HCT116 (cell line): ENCODE measurements around the gene RNF32. TPM values are rescaled to one million over a fixed set of nuclear protein-coding genes. Genes with fewer than 3 reads are reported as not detected.

Source experiments
- ATAC-seq: fragments of 200-7000 bp; cut with Tn5 transposase; 2 replicates; pipeline ENCODE4 v1.9.1; 2020; ENCODE audit warnings: mild to moderate bottlenecking, moderate library complexity
- BruUV-seq: library from RNA; stranded (reverse); fragments of 400-500 nt; replicated peaks from 2 replicates; lab custom pipeline; 2021; lab: Mats Ljungman, UMichigan
- CTCF ChIA-PET: fragments of 300-600 bp; sonication (Branson Sonifier 250); formaldehyde crosslinking; loops from one replicate; lab custom pipeline; 2021; ENCODE audit warnings: antibody characterized with exemption; lab: Charles Lee
- POLR2A ChIA-PET: fragments of 300-600, 350-600 bp; sonication (Branson Sonifier 250); formaldehyde crosslinking; loops from one replicate; lab custom pipeline; 2021; ENCODE audit warnings: antibody characterized with exemption; lab: Charles Lee
- RAD21 ChIA-PET, 2 experiments: fragments of 300-600 bp; sonication (Branson Sonifier 250); formaldehyde crosslinking; loops; one replicate each; lab custom pipeline; 2023; ENCODE audit warnings: low total read pairs in 2 of 2; ENCODE audit not compliant: uncharacterized antibody in 2 of 2, unreplicated experiment in 2 of 2, low non-redundant PET in 1 of 2; lab: Charles Lee
- DNase-seq: peaks from one replicate; pipeline ENCODE4 v3.0.0-alpha.2; 2010; ENCODE audit warnings: low read depth, low spot score
- H2AFZ ChIP-seq: fragments of 200-600 bp; shearing (Covaris generic), sonication (generic); 2 replicates; pipeline ENCODE4 v1.6.1; 2017; ENCODE audit warnings: low read depth, mixed run types, mixed read lengths, antibody characterized with exemption, low read length; ENCODE audit not compliant: poor library complexity, severe bottlenecking
- H3K27ac ChIP-seq: 2 replicates; pipeline ENCODE4 v1.5.1; 2012; ENCODE audit warnings: low read depth, low read length
- H3K27me3 ChIP-seq: fragments of 200-600 bp; sonication (generic); 2 replicates; pipeline ENCODE4 v1.6.1; 2016; ENCODE audit warnings: mixed run types, low read length, mixed read lengths; ENCODE audit not compliant: insufficient read depth
- H3K36me3 ChIP-seq, 2 experiments: fragments of 200-500 bp in 1 of 2; fragments of 200-600 bp in 1 of 2; sonication (Bioruptor generic) in 1 of 2; sonication (generic) in 1 of 2; 2 replicates each; pipeline versions ENCODE4 v1.5.1 to v1.6.1; 2014 to 2016; ENCODE audit warnings: low read length in 2 of 2, inconsistent platforms in 1 of 2, mixed read lengths in 1 of 2, mixed run types in 1 of 2; ENCODE audit not compliant: insufficient read depth in 2 of 2, control insufficient read depth in 1 of 2
- H3K4me1 ChIP-seq, 2 experiments: fragments of 200-600 bp in 1 of 2; sonication (generic) in 1 of 2; 2 replicates each; pipeline versions ENCODE4 v1.5.1 to v1.6.1; 2012 to 2017; ENCODE audit warnings: low read length in 2 of 2, inconsistent platforms in 1 of 2, mild to moderate bottlenecking in 1 of 2, mixed read lengths in 1 of 2, mixed run types in 1 of 2, moderate library complexity in 1 of 2; ENCODE audit not compliant: insufficient read depth in 2 of 2, control insufficient read depth in 1 of 2
- H3K4me2 ChIP-seq: fragments of 200-600 bp; sonication (generic); 2 replicates; pipeline ENCODE4 v1.6.1; 2017; ENCODE audit warnings: mixed run types, low read length, mixed read lengths
- H3K4me3 ChIP-seq, 2 experiments: fragments of 200-600 bp in 1 of 2; sonication (generic) in 1 of 2; replicated peaks in 1 of 2; 2 replicates each; pipeline ENCODE4 v1.5.1; 2011 to 2016; ENCODE audit warnings: low read length in 2 of 2, control low read depth in 1 of 2, low read depth in 1 of 2, mild to moderate bottlenecking in 1 of 2, mixed read lengths in 1 of 2, mixed run types in 1 of 2
- H3K79me2 ChIP-seq: fragments of 200-600 bp; sonication (generic); 2 replicates; pipeline ENCODE4 v1.6.1; 2017; ENCODE audit warnings: mild to moderate bottlenecking, mixed run types, low read length, moderate library complexity, mixed read lengths; ENCODE audit not compliant: insufficient read depth
- H3K9ac ChIP-seq: fragments of 200-600 bp; sonication (generic); 2 replicates; pipeline ENCODE4 v1.6.1; 2016; ENCODE audit warnings: low read length, mixed read lengths
- H3K9me2 ChIP-seq: fragments of 200-600 bp; sonication (generic), shearing (Covaris generic); 2 replicates; pipeline ENCODE4 v1.6.1; 2017; ENCODE audit warnings: mixed run types, mild to moderate bottlenecking, moderate library complexity; ENCODE audit not compliant: insufficient read depth
- H3K9me3 ChIP-seq, 2 experiments: fragments of 200-500 bp in 1 of 2; fragments of 200-600 bp in 1 of 2; sonication (Bioruptor generic) in 1 of 2; sonication (generic) in 1 of 2; 2 replicates each; pipeline ENCODE4 v1.6.1; 2014 to 2017; ENCODE audit warnings: low read length in 2 of 2, mixed read lengths in 2 of 2, inconsistent platforms in 1 of 2, low read depth in 1 of 2, mild to moderate bottlenecking in 1 of 2, mixed run types in 1 of 2, moderate library complexity in 1 of 2; ENCODE audit not compliant: control insufficient read depth in 1 of 2, insufficient read depth in 1 of 2
- H4K20me1 ChIP-seq: fragments of 200-600 bp; sonication (generic), shearing (Covaris generic); 2 replicates; pipeline ENCODE4 v1.6.1; 2017; ENCODE audit warnings: mixed run types, mild to moderate bottlenecking, moderate library complexity; ENCODE audit not compliant: insufficient read depth
- CBX3 ChIP-seq: IDR thresholded peaks from 2 replicates; pipeline ENCODE4 v1.6.1; 2012; ENCODE audit warnings: low read depth
- CTCF ChIP-seq, 3 experiments: fragments of 200-600 bp in 1 of 3; sonication (generic) in 1 of 3; IDR thresholded peaks in 2 of 3; conservative IDR thresholded peaks in 1 of 3; 2 replicates each; pipeline ENCODE4 v1.5.1; 2012 to 2017; ENCODE audit warnings: low read depth in 2 of 3, low read length in 2 of 3, antibody characterized with exemption in 1 of 3, borderline replicate concordance in 1 of 3, control low read depth in 1 of 3, mild to moderate bottlenecking in 1 of 3, mixed read lengths in 1 of 3, mixed run types in 1 of 3, moderate library complexity in 1 of 3; ENCODE audit not compliant: insufficient read depth in 1 of 3
- EGR1 ChIP-seq: IDR thresholded peaks from 2 replicates; pipeline ENCODE4 v1.6.1; 2012; ENCODE audit warnings: low read depth
- FOSL1 ChIP-seq: IDR thresholded peaks from 2 replicates; pipeline ENCODE4 v1.6.1; 2012; ENCODE audit warnings: low read depth
- JUND ChIP-seq: IDR thresholded peaks from 2 replicates; pipeline ENCODE4 v1.6.1; 2012
- POLR2A ChIP-seq: IDR thresholded peaks from 2 replicates; pipeline ENCODE4 v1.7.0; 2011; ENCODE audit warnings: borderline replicate concordance; ENCODE audit not compliant: insufficient read depth, insufficient read length; ENCODE audit errors: extremely low read depth
- SIN3A ChIP-seq: IDR thresholded peaks from 2 replicates; pipeline ENCODE4 v1.6.1; 2012; ENCODE audit warnings: low read depth
- SP1 ChIP-seq: IDR thresholded peaks from 2 replicates; pipeline ENCODE4 v1.6.1; 2012; ENCODE audit warnings: low read depth
- ZFX ChIP-seq: fragments of 450-650 bp; IDR thresholded peaks from 2 replicates; pipeline ENCODE4 v1.6.1; 2017
- ZNF274 ChIP-seq: fragments of 200-500 bp; sonication (Bioruptor generic); IDR thresholded peaks from 2 replicates; pipeline ENCODE4 v1.6.1; 2014; ENCODE audit warnings: mild to moderate bottlenecking, low read depth, low read length, inconsistent platforms
- intact Hi-C: fragments of 100-400 bp; cut with micrococcal nuclease; formaldehyde crosslinking; loops from 2 replicates; pipeline ENCODE4 v1.10.0; 2022
- total RNA-seq: library from RNA; stranded (reverse); gene quantifications from one replicate; pipeline ENCODE4 v1.2.1, GENCODE V29; 2021; ENCODE audit not compliant: unreplicated experiment
- TF ChIP-seq, protein P1 (sequence below): IDR thresholded peaks from 2 replicates; pipeline ENCODE4 v1.6.1; 2011; ENCODE audit warnings: mild to moderate bottlenecking, low read length, moderate library complexity; ENCODE audit not compliant: insufficient replicate concordance; ENCODE audit errors: extremely low read depth

The RNF32 gene
- total RNA-seq, 1 experiment from 2014 or later: 3.4 TPM

- POLR2A ChIA-PET: no interaction called here
- H2AFZ ChIP-seq: no peak overlapping the region
- peak overlapping the region; percentile 54; the same call in 1 of the 2 replicates for H3K27ac ChIP-seq
- H3K36me3 ChIP-seq: no peaks in the 10 kb centered on the region
- H3K4me2 ChIP-seq: peak overlapping the region; percentile 92
- peaks cover 4 to 19% of the 10 kb centered on the region in 2 experiments; a peak in 3 of 4 replicates for H3K4me1 ChIP-seq
- DNase-seq (no peak), ATAC-seq (no peak)
- no peaks in the 10 kb centered on the region for H3K79me2 ChIP-seq
- no peaks in the 10 kb centered on the region for H3K9me3 ChIP-seq
- BruUV-seq: no TSS peak
- no peak for TF ChIP-seq ZNF274
- no peak for TF ChIP-seq CTCF (IDR thresholded peaks at IDR 0.05 in 2 of 3, conservative IDR thresholded peaks at IDR 0.05 in 1 of 3; ENCODE audit: borderline replicate concordance in 1 of 3, insufficient read depth in 1 of 3, low read depth in 2 of 3, low read length in 2 of 3)
- no peak for TF ChIP-seq FOSL1
- no peak for TF ChIP-seq CBX3
- TF ChIP-seq POLR2A: no peak
- no peak for TF ChIP-seq ZFX
- TF ChIP-seq, protein P1, sequence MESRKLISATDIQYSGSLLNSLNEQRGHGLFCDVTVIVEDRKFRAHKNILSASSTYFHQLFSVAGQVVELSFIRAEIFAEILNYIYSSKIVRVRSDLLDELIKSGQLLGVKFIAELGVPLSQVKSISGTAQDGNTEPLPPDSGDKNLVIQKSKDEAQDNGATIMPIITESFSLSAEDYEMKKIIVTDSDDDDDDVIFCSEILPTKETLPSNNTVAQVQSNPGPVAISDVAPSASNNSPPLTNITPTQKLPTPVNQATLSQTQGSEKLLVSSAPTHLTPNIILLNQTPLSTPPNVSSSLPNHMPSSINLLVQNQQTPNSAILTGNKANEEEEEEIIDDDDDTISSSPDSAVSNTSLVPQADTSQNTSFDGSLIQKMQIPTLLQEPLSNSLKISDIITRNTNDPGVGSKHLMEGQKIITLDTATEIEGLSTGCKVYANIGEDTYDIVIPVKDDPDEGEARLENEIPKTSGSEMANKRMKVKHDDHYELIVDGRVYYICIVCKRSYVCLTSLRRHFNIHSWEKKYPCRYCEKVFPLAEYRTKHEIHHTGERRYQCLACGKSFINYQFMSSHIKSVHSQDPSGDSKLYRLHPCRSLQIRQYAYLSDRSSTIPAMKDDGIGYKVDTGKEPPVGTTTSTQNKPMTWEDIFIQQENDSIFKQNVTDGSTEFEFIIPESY: no peak
- TF ChIP-seq SIN3A: no peak
- TF ChIP-seq SP1: no peak
- no peak for TF ChIP-seq JUND
- no peak for TF ChIP-seq EGR1
- H4K20me1 ChIP-seq: no peaks in the 10 kb centered on the region
- RAD21 ChIA-PET: no interaction called here
- CTCF ChIA-PET: no interaction called here
- intact Hi-C loops: loop anchor here (2.0 to 10.0 kb wide), 2 partner anchors 675 to 833 kb away; no protein-coding TSS in a partner anchor
- H3K27me3 ChIP-seq: no peaks in the 10 kb centered on the region
- no peaks in the 10 kb centered on the region for H3K9me2 ChIP-seq
- no peak overlapping the region for H3K9ac ChIP-seq
- H3K4me3 ChIP-seq: peak overlapping the region in 1 of 2 experiments; percentile 68; a peak in 1 of 4 replicates
These were observed 933 bp upstream of the RNF32 start for GRCh38 chr7:156639426-156640256.
